ENCODE measurements around the gene RNF144B. TPM values are rescaled to one million over a fixed set of nuclear protein-coding genes. Genes with fewer than 3 reads are reported as not detected.

Gene RNF144B
- polyA plus RNA-seq, 3 donors: 25.6 to 31.0 (median 27.9) TPM

- Histone ChIP-seq H3K27me3 (ENCODE audit: control insufficient read depth in 2 of 2, insufficient read depth in 2 of 2, low read length in 2 of 2) (no peaks in the 10 kb centered on the region), H3K9me3 (replicated peaks in 1 of 2; ENCODE audit: control insufficient read depth in 1 of 2, insufficient read depth in 1 of 2, low read length in 2 of 2) (no peaks in the 10 kb centered on the region), H2AFZ (ENCODE audit: insufficient read depth, low read depth, low read length, poor library complexity, severe bottlenecking) (no peak overlapping the region), H3K36me3 (replicated peaks in 1 of 2; ENCODE audit: control insufficient read depth in 1 of 2, insufficient read depth in 2 of 2, low read length in 2 of 2) (peaks cover 47 to 76% of the 10 kb centered on the region in 2 donors), H3K79me2 (ENCODE audit: insufficient read depth, low read length) (peaks cover 81% of the 10 kb centered on the region), H3K4me2 (replicated peaks; ENCODE audit: extremely low read depth, low read length, poor library complexity, severe bottlenecking) (no peak overlapping the region), H3K9ac (ENCODE audit: insufficient read depth, low read length, poor library complexity, severe bottlenecking) (no peak overlapping the region), H3K4me3 (replicated peaks in 1 of 3; ENCODE audit: low read depth in 2 of 3, low read length in 3 of 3) (no peak overlapping the region), H4K20me1 (ENCODE audit: insufficient read depth, low read length) (peaks cover 97% of the 10 kb centered on the region), H3K4me1 (ENCODE audit: control insufficient read depth in 1 of 2, insufficient read depth in 2 of 2, low read length in 2 of 2) (peaks cover 12 to 33% of the 10 kb centered on the region in 2 donors), H3K27ac (ENCODE audit: low read depth in 1 of 2, low read length in 2 of 2) (no peak overlapping the region)
- H3K27me3 Mint-ChIP-seq (ENCODE audit: low read depth in 3 of 3): no peaks in the 10 kb centered on the region
- H3K9me3 Mint-ChIP-seq: no peaks in the 10 kb centered on the region
- DNase-seq: no peak
- intact Hi-C loops (cut with micrococcal nuclease): loop anchor here in 1 of 2 donors (10.0 kb wide), 2 partner anchors 45 to 75 kb away; partner anchors contain the start of gene RNF144B
- TF ChIP-seq CTCF (IDR thresholded peaks at IDR 0.05): no peak
- no CpG with 5 or more reads among the region's 4 CpGs for WGBS (ENCODE audit: insufficient coverage)
- peak overlapping the region in 2 of 7 donors; percentile 18 to 50 for H3K27ac Mint-ChIP-seq
- H3K4me1 Mint-ChIP-seq: peaks cover 57% of the 10 kb centered on the region
- no peak overlapping the region for H3K4me3 Mint-ChIP-seq
- peaks cover 60 to 81% of the 10 kb centered on the region in 2 donors for H3K36me3 Mint-ChIP-seq
Measured at GRCh38 chr6:18429655-18430297, 42.6 kb downstream of the RNF144B start.

- intact Hi-C loops (cut with micrococcal nuclease): loop anchor here in 1 of 2 donors (10.0 kb wide), 2 partner anchors 47 to 73 kb away; partner anchors contain the start of gene RNF144B
- Histone ChIP-seq H3K9ac (ENCODE audit: insufficient read depth, low read length, poor library complexity, severe bottlenecking) (no peak overlapping the region), H3K27ac (ENCODE audit: low read depth in 1 of 2, low read length in 2 of 2) (peak overlapping the region in 1 of 2 donors; percentile 55), H4K20me1 (ENCODE audit: insufficient read depth, low read length) (peaks cover 85% of the 10 kb centered on the region), H3K4me1 (ENCODE audit: control insufficient read depth in 1 of 2, insufficient read depth in 2 of 2, low read length in 2 of 2) (peaks cover 20 to 47% of the 10 kb centered on the region in 2 donors), H3K79me2 (ENCODE audit: insufficient read depth, low read length) (peaks cover 71% of the 10 kb centered on the region), H3K4me2 (replicated peaks; ENCODE audit: extremely low read depth, low read length, poor library complexity, severe bottlenecking) (no peak overlapping the region), H2AFZ (ENCODE audit: insufficient read depth, low read depth, low read length, poor library complexity, severe bottlenecking) (no peak overlapping the region), H3K4me3 (replicated peaks in 1 of 3; ENCODE audit: low read depth in 2 of 3, low read length in 3 of 3) (no peak overlapping the region), H3K36me3 (replicated peaks in 1 of 2; ENCODE audit: control insufficient read depth in 1 of 2, insufficient read depth in 2 of 2, low read length in 2 of 2) (peaks cover 51 to 80% of the 10 kb centered on the region in 2 donors), H3K27me3 (ENCODE audit: control insufficient read depth in 2 of 2, insufficient read depth in 2 of 2, low read length in 2 of 2) (no peaks in the 10 kb centered on the region), H3K9me3 (replicated peaks in 1 of 2; ENCODE audit: control insufficient read depth in 1 of 2, insufficient read depth in 1 of 2, low read length in 2 of 2) (no peaks in the 10 kb centered on the region)
- Mint-ChIP-seq H3K4me1 (peaks cover 60% of the 10 kb centered on the region), H3K27me3 (ENCODE audit: low read depth in 3 of 3) (no peaks in the 10 kb centered on the region), H3K36me3 (peaks cover 63 to 87% of the 10 kb centered on the region in 2 donors), H3K27ac (peak overlapping the region in 2 of 7 donors; percentile 28 to 57), H3K9me3 (no peaks in the 10 kb centered on the region), H3K4me3 (no peak overlapping the region)
- DNase-seq: no peak
- 17% methylated on average over 1 of the region's 2 CpGs for WGBS (ENCODE audit: insufficient coverage)
- no peak for TF ChIP-seq CTCF (IDR thresholded peaks at IDR 0.05)
Measured at GRCh38 chr6:18431581-18431980, 44.4 kb downstream of the RNF144B start.
